GM19324 (cell line): ENCODE data around the gene OPRL1.
"Not testable (repeated sequence)": the region's sequence is repeated elsewhere in the genome, so short reads cannot be mapped to it uniquely, and the experiment has no call there.

ENCODE experiments used
- ATAC-seq: cut with Tn5 transposase; IDR thresholded peaks from one replicate; pipeline ENCODE4 v1.9.1; 2021; ENCODE audit warnings: mild to moderate bottlenecking, moderate library complexity; ENCODE audit not compliant: unreplicated experiment, low FRiP score

OPRL1 gene

GRCh38 chr20:64083378-64083803 lies 3.5 kb downstream of the OPRL1 start:
- ATAC-seq = no peak

GRCh38 chr20:64083804-64084684 lies 4.2 kb downstream of the OPRL1 start, which contains the start of gene LKAAEAR1:
LKAAEAR1 (minus strand) TSS chr20:64084398; CDS start chr20:64084219, 179 bp downstream.
- no peak for ATAC-seq

GRCh38 chr20:64084685-64085152 lies 4.8 kb downstream of the OPRL1 start:
- no peak for ATAC-seq

GRCh38 chr20:64086801-64087200 lies 6.9 kb downstream of the OPRL1 start:
- ATAC-seq = no peak

- ATAC-seq = not testable (repeated sequence)
Measured at GRCh38 chr20:64087226-64087825, 7.4 kb downstream of the OPRL1 start.

GRCh38 chr20:64088586-64088985 lies 8.7 kb downstream of the OPRL1 start:
- ATAC-seq = not testable (repeated sequence)

- no peak for ATAC-seq
Measured at GRCh38 chr20:64090165-64090564, 10.3 kb downstream of the OPRL1 start.

- ATAC-seq = no peak
Measured at GRCh38 chr20:64091340-64091739, 11.5 kb downstream of the OPRL1 start.

GRCh38 chr20:64091770-64092169 lies 11.9 kb downstream of the OPRL1 start:
- no peak for ATAC-seq

- no peak for ATAC-seq
Measured at GRCh38 chr20:64092258-64093012, 12.6 kb downstream of the OPRL1 start.

- ATAC-seq = no peak
Measured at GRCh38 chr20:64093013-64093503, 13.2 kb downstream of the OPRL1 start.

- ATAC-seq = no peak
Measured at GRCh38 chr20:64095455-64095854, 15.6 kb downstream of the OPRL1 start.

- no peak for ATAC-seq
Measured at GRCh38 chr20:64095927-64096326, 16.0 kb downstream of the OPRL1 start.

- ATAC-seq = no peak
Measured at GRCh38 chr20:64096535-64096934, 16.7 kb downstream of the OPRL1 start.

GRCh38 chr20:64098471-64099013 lies 18.7 kb downstream of the OPRL1 start:
- no peak for ATAC-seq

- ATAC-seq = no peak
Measured at GRCh38 chr20:64099086-64099786, 19.4 kb downstream of the OPRL1 start.

GRCh38 chr20:64099880-64100565 lies 20.1 kb downstream of the OPRL1 start:
- no peak for ATAC-seq

GRCh38 chr20:64100566-64100888 lies 20.6 kb downstream of the OPRL1 start:
- ATAC-seq = no peak

GRCh38 chr20:64100946-64101688 lies 21.2 kb downstream of the OPRL1 start:
- no peak for ATAC-seq
